Effector memory CD8-positive, alpha-beta T cell (primary cell): ENCODE results near the gene AVPR1B.

Experiments
- ATAC-seq: fragments of 150-1000 bp; cut with Tn5 transposase; replicated peaks from 2 replicates; pipeline ENCODE4 v1.10.0; 2021; ENCODE audit warnings: mild to moderate bottlenecking, moderate library complexity
- DNase-seq, 3 experiments: peaks; one replicate each; pipeline ENCODE4 v3.0.0; 2021
- H3K27ac Mint-ChIP-seq, 2 donors: one replicate each; pipeline ENCODE4 v1.8.0; 2022; ENCODE audit warnings: mild to moderate bottlenecking in 2 of 2, mixed read lengths in 2 of 2, moderate library complexity in 2 of 2
- H3K27me3 Mint-ChIP-seq, 2 donors: one replicate each; pipeline ENCODE4 v1.8.0; 2022; ENCODE audit warnings: mixed read lengths in 2 of 2
- H3K36me3 Mint-ChIP-seq: one replicate; pipeline ENCODE4 v1.8.0; 2022; ENCODE audit warnings: mild to moderate bottlenecking, moderate library complexity, mixed read lengths; ENCODE audit not compliant: insufficient read depth
- H3K4me1 Mint-ChIP-seq, 2 donors: one replicate each; pipeline ENCODE4 v1.8.0; 2022; ENCODE audit warnings: low read depth in 2 of 2, mixed read lengths in 2 of 2
- H3K4me3 Mint-ChIP-seq, 2 donors: one replicate each; pipeline ENCODE4 v1.8.0; 2022; ENCODE audit warnings: mild to moderate bottlenecking in 2 of 2, mixed read lengths in 2 of 2, moderate library complexity in 2 of 2
- H3K9me3 Mint-ChIP-seq, 2 donors: one replicate each; pipeline ENCODE4 v1.8.0; 2022; ENCODE audit warnings: mixed read lengths in 2 of 2
- total RNA-seq, 9 experiments: gene quantifications; one replicate each; lab custom pipeline; 2026; lab: John Stamatoyannopoulos, UW

Gene AVPR1B
- 0 to 0.07 (median 0) reads per million in 9 experiments for total RNA-seq

- Mint-ChIP-seq H3K27me3 (peaks cover 44 to 92% of the 10 kb centered on the region in 2 donors), H3K4me3 (peak within 1 kb of the TSS in 1 of 2 donors; percentile 70)
Observed at GRCh38 chr1:206117151-206117948, at the start of gene AVPR1B. AVPR1B (minus strand) TSS chr1:206117388; CDS start chr1:206116890, 498 bp downstream.

GRCh38 chr1:206145771-206146290 is 28.6 kb upstream of the AVPR1B start:
- ATAC-seq (no peak), DNase-seq (no peak)
- no peak overlapping the region for H3K27ac Mint-ChIP-seq
- H3K36me3 Mint-ChIP-seq, result no peaks in the 10 kb centered on the region
- no peaks in the 10 kb centered on the region for H3K9me3 Mint-ChIP-seq
- H3K27me3 Mint-ChIP-seq, result peaks cover 35 to 59% of the 10 kb centered on the region in 2 donors
- no peak overlapping the region for H3K4me3 Mint-ChIP-seq
- no peaks in the 10 kb centered on the region for H3K4me1 Mint-ChIP-seq

More at GRCh38 chr1:206117151-206117948, at the start of gene AVPR1B:
- H3K36me3 Mint-ChIP-seq, result no peaks in the 10 kb centered on the region
- H3K9me3 Mint-ChIP-seq, result peaks cover 0 to 6% of the 10 kb centered on the region in 2 donors
- peak; percentile 24 for ATAC-seq
- DNase-seq, result no peak
- H3K4me1 Mint-ChIP-seq, result peaks cover 2 to 4% of the 10 kb centered on the region in 2 donors
- H3K27ac Mint-ChIP-seq, result no peak within 1 kb of the TSS

GRCh38 chr1:206144605-206145004 is 27.4 kb upstream of the AVPR1B start:
- Mint-ChIP-seq H3K36me3 (no peaks in the 10 kb centered on the region), H3K27me3 (peaks cover 45 to 71% of the 10 kb centered on the region in 2 donors), H3K4me1 (no peaks in the 10 kb centered on the region), H3K27ac (no peak overlapping the region), H3K9me3 (no peaks in the 10 kb centered on the region), H3K4me3 (no peak overlapping the region)
- ATAC-seq (no peak), DNase-seq (no peak)

DNA sequence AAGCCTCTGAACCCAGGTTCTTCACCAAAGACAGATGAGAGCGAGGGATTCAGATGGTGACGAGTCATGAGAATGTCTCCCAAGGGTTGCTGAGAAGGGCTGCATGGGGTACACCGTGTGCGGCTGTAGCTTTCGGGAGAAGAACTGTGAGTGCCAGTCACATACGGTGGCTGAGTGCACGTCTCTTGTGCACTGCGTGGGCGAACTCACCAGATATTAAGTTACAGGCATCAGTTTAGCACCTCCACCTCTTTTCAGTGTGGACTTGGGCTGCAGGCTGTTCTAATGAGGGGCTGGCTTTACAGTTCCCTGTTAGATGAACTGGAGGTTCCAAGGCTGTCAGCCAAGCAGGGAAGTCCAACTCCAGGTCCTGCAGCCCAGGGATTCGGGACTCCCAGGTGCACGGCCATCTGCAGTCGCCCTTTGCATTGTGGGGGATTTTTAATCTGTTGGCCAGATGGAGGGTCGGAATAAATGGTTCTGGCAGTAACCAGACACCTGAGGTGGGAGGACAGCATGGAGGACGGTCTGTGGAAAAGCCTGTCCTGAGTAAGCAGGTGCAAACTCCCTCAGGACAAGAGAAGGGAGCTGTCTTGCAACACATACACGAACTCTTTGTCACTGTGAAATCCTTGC is 26.5 kb upstream of the AVPR1B start:
- H3K4me1 Mint-ChIP-seq, result no peaks in the 10 kb centered on the region
- no peak overlapping the region for H3K27ac Mint-ChIP-seq
- peaks cover 46 to 81% of the 10 kb centered on the region in 2 donors for H3K27me3 Mint-ChIP-seq
- DNase-seq (no peak), ATAC-seq (no peak)
- H3K4me3 Mint-ChIP-seq, result no peak overlapping the region
- no peaks in the 10 kb centered on the region for H3K36me3 Mint-ChIP-seq
- H3K9me3 Mint-ChIP-seq, result no peaks in the 10 kb centered on the region

- Mint-ChIP-seq H3K4me3 (no peak overlapping the region), H3K36me3 (no peaks in the 10 kb centered on the region), H3K27me3 (peaks cover 46 to 89% of the 10 kb centered on the region in 2 donors), H3K4me1 (no peaks in the 10 kb centered on the region), H3K27ac (no peak overlapping the region), H3K9me3 (no peaks in the 10 kb centered on the region)
- ATAC-seq (no peak), DNase-seq (no peak)
Observed at GRCh38 chr1:206142770-206143169, 25.6 kb upstream of the AVPR1B start.

- Mint-ChIP-seq H3K4me3 (no peak overlapping the region), H3K27me3 (peaks cover 46 to 91% of the 10 kb centered on the region in 2 donors), H3K27ac (no peak overlapping the region), H3K36me3 (no peaks in the 10 kb centered on the region), H3K9me3 (no peaks in the 10 kb centered on the region), H3K4me1 (no peaks in the 10 kb centered on the region)
- ATAC-seq (no peak), DNase-seq (no peak)
Observed at GRCh38 chr1:206142011-206142410, 24.8 kb upstream of the AVPR1B start.

- DNase-seq (no peak), ATAC-seq (no peak)
- H3K4me3 Mint-ChIP-seq, result no peak overlapping the region
- H3K9me3 Mint-ChIP-seq, result no peaks in the 10 kb centered on the region
- H3K27me3 Mint-ChIP-seq, result peaks cover 25 to 59% of the 10 kb centered on the region in 2 donors
- H3K4me1 Mint-ChIP-seq, result no peaks in the 10 kb centered on the region
- H3K36me3 Mint-ChIP-seq, result no peaks in the 10 kb centered on the region
- H3K27ac Mint-ChIP-seq, result no peak overlapping the region
Observed at GRCh38 chr1:206136241-206136640, 19.1 kb upstream of the AVPR1B start.

DNA sequence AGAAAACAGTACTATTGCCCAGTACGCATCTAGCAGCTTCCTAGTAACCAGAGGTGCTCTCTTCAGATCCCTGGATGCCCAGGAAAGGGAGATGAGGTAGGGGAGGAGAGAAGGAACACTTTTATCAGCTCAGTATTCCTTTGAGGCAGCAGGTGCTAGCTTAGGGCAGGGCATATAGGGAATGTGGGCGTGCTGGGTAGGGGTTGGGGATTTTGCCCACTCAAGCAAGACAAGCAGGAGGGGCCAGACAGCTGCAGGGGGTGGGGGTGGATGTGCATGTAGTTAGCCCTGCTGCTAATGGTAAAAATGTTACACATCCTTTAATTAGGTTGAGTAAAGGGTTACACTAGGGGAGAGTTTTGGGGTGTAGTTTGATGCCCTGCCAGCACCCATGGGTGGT is 18.1 kb upstream of the AVPR1B start:
- no peak overlapping the region for H3K4me3 Mint-ChIP-seq
- DNase-seq (no peak), ATAC-seq (no peak)
- no peaks in the 10 kb centered on the region for H3K9me3 Mint-ChIP-seq
- H3K4me1 Mint-ChIP-seq, result no peaks in the 10 kb centered on the region
- H3K27ac Mint-ChIP-seq, result no peak overlapping the region
- no peaks in the 10 kb centered on the region for H3K36me3 Mint-ChIP-seq
- H3K27me3 Mint-ChIP-seq, result peaks cover 19 to 53% of the 10 kb centered on the region in 2 donors

DNA sequence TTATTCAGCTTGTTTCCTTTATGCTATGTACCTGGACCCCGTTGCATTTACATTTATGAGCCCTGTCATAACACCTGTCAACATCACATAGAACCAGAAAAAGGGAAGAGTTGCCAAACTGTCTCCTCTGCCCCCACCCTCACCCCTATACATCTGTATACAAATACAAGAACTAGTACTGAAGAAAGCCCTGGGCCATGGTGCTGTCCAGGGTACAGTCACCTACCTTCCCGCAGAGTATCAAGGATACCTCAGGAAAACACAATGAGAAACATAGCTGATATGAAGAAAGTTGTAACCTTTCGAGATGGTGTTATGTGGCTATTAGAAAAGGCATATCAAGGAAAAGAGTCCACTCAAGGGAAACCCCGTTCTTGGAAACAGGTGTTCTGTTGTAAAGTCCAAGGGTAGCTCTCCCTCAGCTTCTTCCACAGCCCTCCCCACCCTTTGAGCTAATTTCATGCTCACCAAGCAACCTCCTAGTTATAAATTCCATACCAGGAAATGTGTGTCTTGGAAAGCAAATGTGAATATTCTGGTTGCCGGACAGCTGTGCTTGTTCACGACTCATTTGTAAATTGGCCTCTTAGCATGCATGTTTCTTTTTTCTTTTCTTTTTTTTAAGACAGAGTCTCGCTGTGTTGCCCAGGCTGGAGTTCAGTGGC is 16.7 kb upstream of the AVPR1B start:
- Mint-ChIP-seq H3K4me1 (no peaks in the 10 kb centered on the region), H3K4me3 (no peak overlapping the region), H3K27me3 (peaks cover 12 to 49% of the 10 kb centered on the region in 2 donors), H3K36me3 (no peaks in the 10 kb centered on the region), H3K9me3 (no peaks in the 10 kb centered on the region), H3K27ac (no peak overlapping the region)
- DNase-seq (no peak), ATAC-seq (no peak)

DNA sequence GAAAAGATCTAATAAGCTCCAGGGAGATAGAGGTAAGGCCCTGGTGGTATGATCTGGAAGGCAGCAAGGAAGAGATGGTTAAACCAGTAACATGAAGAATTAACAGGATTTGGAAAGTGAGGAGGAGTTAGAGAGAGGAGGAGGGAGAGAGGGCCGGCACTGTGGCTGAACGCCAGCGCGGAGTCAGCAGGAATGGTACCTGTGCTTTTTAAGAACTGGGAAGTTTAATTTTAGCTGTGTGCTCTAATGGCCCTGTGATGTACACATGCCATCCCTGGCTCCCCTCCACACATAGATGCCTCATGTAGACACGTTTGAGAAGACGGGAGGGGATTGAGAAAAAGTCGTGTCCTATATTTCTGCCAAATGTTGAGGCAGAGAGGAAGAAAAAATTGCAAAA is 13.8 kb upstream of the AVPR1B start:
- Mint-ChIP-seq H3K27ac (no peak overlapping the region), H3K4me3 (no peak overlapping the region), H3K9me3 (no peaks in the 10 kb centered on the region), H3K27me3 (peaks cover 34 to 56% of the 10 kb centered on the region in 2 donors), H3K36me3 (no peaks in the 10 kb centered on the region), H3K4me1 (no peaks in the 10 kb centered on the region)
- DNase-seq (no peak), ATAC-seq (no peak)

DNA sequence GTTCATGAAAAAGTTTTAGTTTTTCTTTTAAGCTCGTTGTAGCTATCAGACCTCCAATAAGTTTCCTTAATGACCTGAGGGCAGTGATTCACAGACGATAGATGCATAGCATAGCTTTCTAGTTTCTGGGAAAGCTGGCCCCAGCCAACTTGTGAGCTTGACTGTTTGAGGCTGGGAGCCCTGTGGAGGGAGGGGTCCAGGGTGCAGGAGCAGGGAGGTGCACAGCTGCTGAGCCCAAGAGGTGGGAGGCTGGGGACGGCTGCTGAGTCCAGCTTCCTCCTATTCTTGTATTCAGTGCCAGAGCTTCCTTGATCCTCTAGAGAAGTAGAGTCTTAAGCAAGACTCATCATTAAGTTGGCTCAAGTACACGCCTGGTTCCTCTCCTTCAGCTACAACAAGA is 11.0 kb upstream of the AVPR1B start:
- ATAC-seq, result no peak
- Mint-ChIP-seq H3K27ac (no peak overlapping the region), H3K36me3 (no peaks in the 10 kb centered on the region), H3K27me3 (peaks cover 47 to 62% of the 10 kb centered on the region in 2 donors), H3K4me3 (no peak overlapping the region), H3K4me1 (no peaks in the 10 kb centered on the region), H3K9me3 (no peaks in the 10 kb centered on the region)
- no peak for DNase-seq

DNA sequence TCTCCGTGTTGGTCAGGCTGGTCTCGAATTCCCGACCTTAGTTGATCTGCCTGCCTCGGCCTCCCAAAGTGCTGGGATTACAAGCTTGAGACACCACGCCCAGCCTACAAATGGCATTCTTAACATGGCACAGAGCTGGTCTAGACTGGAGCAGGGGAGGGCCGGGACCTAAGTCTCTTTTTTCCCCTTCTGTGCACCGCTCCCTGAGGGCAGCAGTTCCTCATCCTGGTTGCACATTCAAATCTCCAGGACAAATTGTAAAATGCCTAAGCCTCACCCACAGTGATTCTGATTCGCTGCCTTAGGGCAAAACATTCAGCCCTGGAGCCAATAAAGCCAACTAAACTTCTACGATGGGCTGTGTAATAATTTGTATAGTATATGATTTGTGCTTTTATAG is 10.1 kb upstream of the AVPR1B start:
- Mint-ChIP-seq H3K9me3 (no peaks in the 10 kb centered on the region), H3K36me3 (no peaks in the 10 kb centered on the region), H3K27me3 (peaks cover 47 to 62% of the 10 kb centered on the region in 2 donors), H3K27ac (no peak overlapping the region), H3K4me3 (no peak overlapping the region), H3K4me1 (no peaks in the 10 kb centered on the region)
- DNase-seq (no peak), ATAC-seq (no peak)

DNA sequence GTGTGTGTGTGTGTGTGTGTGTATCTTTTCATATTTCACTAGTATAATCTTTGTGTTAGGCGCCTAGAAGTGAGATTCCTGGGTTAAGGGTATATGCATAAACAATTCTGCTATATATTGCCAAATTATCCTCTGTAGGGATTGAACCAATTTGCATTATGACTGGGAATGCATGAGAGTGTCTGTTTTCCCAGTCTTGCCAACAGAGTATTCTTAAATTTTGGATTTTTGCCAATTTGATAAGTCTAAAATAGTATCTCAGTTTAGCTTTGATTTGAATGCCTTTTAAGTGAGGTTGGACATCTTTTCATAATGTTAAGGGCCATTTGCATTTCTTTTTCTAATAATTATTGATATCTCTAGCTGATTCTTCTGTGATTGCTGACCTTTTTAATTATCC is 8.2 kb upstream of the AVPR1B start:
- ATAC-seq (no peak), DNase-seq (no peak)
- Mint-ChIP-seq H3K36me3 (no peaks in the 10 kb centered on the region), H3K27ac (no peak overlapping the region), H3K27me3 (peaks cover 41 to 74% of the 10 kb centered on the region in 2 donors), H3K4me3 (no peak overlapping the region), H3K4me1 (no peaks in the 10 kb centered on the region), H3K9me3 (peaks cover 0 to 6% of the 10 kb centered on the region in 2 donors)
